HL-60 (cell line): ENCODE data around the gene ZNF292.

Source experiments
- DNase-seq, 2 experiments: peaks; one replicate each; pipeline ENCODE4 v3.0.0-alpha.2; 2010 to 2020; ENCODE audit warnings: low read depth in 1 of 2, low spot score in 1 of 2
- H3K27ac ChIP-seq: fragments of 250-450 bp; sonication (Bioruptor Pico); replicated peaks from 2 replicates; pipeline ENCODE4 v1.5.1; 2020; ENCODE audit warnings: mild to moderate bottlenecking, moderate library complexity
- H3K27me3 ChIP-seq: fragments of 250-450 bp; sonication (Bioruptor Pico); 2 replicates; pipeline ENCODE4 v1.5.1; 2021; ENCODE audit warnings: mild to moderate bottlenecking, moderate library complexity; ENCODE audit not compliant: insufficient read depth, poor library complexity, severe bottlenecking
- H3K4me3 ChIP-seq: replicated peaks from 2 replicates; pipeline ENCODE4 v1.5.1; 2011; ENCODE audit warnings: mild to moderate bottlenecking, control low read depth, low read length; ENCODE audit not compliant: insufficient read depth
- GABPA ChIP-seq: IDR thresholded peaks from 2 replicates; pipeline ENCODE4 v1.6.1; 2012; ENCODE audit warnings: low read depth
- POLR2AphosphoS5 ChIP-seq: IDR thresholded peaks from 2 replicates; pipeline ENCODE4 v1.6.1; 2012; ENCODE audit warnings: low read depth
- REST ChIP-seq: IDR thresholded peaks from 2 replicates; pipeline ENCODE4 v1.6.1; 2012; ENCODE audit warnings: low read depth; ENCODE audit not compliant: insufficient replicate concordance
- SPI1 ChIP-seq: IDR thresholded peaks from 2 replicates; pipeline ENCODE4 v1.6.1; 2012; ENCODE audit warnings: low read depth, mild to moderate bottlenecking, borderline replicate concordance
- TF ChIP-seq, protein P1 (sequence below): IDR thresholded peaks from one replicate; pipeline ENCODE4 v1.5.1; 2011; ENCODE audit warnings: low read length, control low read depth, inconsistent platforms; ENCODE audit not compliant: insufficient read depth

The ZNF292 gene

GRCh38 chr6:87241304-87241703 is 85.9 kb downstream of the ZNF292 start:
- DNase-seq: no peak
- no peaks in the 10 kb centered on the region for H3K27me3 ChIP-seq
- no peak overlapping the region for H3K27ac ChIP-seq
- TF ChIP-seq, protein P1, sequence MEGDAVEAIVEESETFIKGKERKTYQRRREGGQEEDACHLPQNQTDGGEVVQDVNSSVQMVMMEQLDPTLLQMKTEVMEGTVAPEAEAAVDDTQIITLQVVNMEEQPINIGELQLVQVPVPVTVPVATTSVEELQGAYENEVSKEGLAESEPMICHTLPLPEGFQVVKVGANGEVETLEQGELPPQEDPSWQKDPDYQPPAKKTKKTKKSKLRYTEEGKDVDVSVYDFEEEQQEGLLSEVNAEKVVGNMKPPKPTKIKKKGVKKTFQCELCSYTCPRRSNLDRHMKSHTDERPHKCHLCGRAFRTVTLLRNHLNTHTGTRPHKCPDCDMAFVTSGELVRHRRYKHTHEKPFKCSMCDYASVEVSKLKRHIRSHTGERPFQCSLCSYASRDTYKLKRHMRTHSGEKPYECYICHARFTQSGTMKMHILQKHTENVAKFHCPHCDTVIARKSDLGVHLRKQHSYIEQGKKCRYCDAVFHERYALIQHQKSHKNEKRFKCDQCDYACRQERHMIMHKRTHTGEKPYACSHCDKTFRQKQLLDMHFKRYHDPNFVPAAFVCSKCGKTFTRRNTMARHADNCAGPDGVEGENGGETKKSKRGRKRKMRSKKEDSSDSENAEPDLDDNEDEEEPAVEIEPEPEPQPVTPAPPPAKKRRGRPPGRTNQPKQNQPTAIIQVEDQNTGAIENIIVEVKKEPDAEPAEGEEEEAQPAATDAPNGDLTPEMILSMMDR: no peak
- TF ChIP-seq SPI1 (no peak), GABPA (no peak), POLR2AphosphoS5 (no peak), REST (no peak)
- no peak overlapping the region for H3K4me3 ChIP-seq

DNA sequence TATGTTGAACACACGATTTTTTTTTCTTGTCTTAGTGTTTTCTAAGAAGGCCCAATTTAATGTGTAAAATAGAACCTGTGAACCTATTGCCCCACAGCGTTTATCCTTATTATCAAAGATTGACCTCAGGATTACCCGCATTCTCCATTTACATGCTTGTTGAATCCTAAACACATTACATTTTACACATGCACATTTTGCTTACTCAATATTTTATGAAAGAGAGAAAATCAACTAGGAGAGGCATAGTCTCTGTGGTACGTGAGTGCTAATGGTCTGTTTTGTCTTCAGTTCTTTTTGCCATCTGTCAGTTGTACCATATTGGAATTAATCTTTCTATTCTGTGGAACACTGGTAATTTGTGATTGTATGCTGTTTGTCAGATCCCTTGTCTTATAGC is 86.9 kb downstream of the ZNF292 start:
- no peak overlapping the region for H3K27ac ChIP-seq

GRCh38 chr6:87243812-87244211 is 88.4 kb downstream of the ZNF292 start:
- no peak overlapping the region for H3K4me3 ChIP-seq
- no peak for DNase-seq
- no peak overlapping the region for H3K27ac ChIP-seq
- no peaks in the 10 kb centered on the region for H3K27me3 ChIP-seq
- no peak for TF ChIP-seq REST
- no peak for TF ChIP-seq GABPA
- TF ChIP-seq, protein P1: no peak
- TF ChIP-seq POLR2AphosphoS5: no peak
- TF ChIP-seq SPI1: no peak

More for the DNA sequence above, 86.9 kb downstream of the ZNF292 start:
- DNase-seq: no peak
- H3K27me3 ChIP-seq: no peaks in the 10 kb centered on the region
- H3K4me3 ChIP-seq: no peak overlapping the region
- TF ChIP-seq POLR2AphosphoS5 (no peak), SPI1 (no peak), GABPA (no peak), REST (no peak)
- TF ChIP-seq, protein P1: no peak
